Measurements from ENCODE around the gene POU6F1. TPM values are rescaled to one million over a fixed set of nuclear protein-coding genes. Genes with fewer than 3 reads are reported as not detected.

The POU6F1 gene
- total RNA-seq, 1 donor from 2014 or later, result 7.2 TPM

DNA sequence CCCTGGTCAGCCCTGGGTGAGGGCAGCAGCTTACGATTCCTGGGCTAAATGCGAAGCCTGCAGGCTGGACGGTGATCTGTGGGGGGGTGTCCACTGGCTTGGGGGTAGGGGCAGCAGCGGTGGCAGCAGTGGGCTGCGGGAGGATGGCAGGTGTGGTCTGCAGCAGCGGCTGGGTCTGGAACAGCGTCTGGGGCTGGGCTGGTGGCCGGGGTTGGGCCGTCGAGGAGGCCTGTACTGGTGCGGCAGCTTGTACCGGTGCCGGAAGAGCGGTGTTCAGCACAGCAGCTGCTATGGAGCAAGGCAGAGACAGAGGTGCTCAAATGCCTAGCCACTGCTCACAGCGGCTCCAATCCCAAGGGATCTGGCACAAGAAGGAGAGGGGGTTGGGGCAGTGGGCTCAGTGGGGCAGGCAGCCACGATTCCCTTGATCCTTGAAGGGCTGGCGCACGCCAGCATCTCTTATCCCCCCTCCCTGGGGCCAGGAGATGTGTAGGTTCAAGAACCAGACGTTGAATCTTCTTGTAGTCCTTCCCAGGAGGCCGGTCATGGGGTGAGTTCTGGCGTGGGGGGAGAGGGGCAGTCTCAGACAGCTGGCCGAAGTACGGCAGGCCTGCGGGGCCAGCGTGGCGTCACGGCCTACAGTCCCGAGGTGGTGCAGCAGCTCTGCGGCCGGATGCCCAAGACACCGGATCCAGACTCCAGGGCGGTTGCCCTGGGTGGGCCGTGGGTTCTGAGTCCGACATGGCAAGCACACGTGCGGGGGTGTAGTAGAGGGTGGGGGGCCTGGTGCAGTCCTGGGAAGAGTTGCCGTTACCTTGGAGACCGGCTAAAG, 19.9 kb downstream of the POU6F1 start:
- no peak for DNase-seq (ENCODE audit: low spot score)

GRCh38 chr12:51196547-51196946, 21.3 kb downstream of the POU6F1 start:
- DNase-seq (ENCODE audit: low spot score), result no peak

DNA sequence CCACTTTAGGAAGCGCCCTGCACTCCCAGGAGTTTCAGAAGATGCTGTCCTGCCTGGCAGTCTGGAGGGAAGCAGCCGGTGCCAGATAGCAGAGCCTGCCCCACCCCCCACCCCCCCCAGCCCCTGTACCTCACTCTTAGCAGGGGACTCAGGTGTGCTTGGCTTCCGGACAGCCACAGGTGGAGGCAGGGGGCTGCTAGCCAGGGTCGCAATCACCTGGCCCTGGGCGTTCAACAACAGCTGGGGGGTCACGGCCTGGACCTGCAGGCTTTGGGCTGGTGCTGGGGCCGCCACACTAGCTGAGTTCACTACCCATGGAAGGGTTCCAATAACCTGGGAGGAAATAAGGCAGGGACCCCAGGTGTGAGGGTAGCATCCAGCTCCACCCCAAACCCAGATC, 22.0 kb downstream of the POU6F1 start:
- no peak for DNase-seq (ENCODE audit: low spot score)

DNA sequence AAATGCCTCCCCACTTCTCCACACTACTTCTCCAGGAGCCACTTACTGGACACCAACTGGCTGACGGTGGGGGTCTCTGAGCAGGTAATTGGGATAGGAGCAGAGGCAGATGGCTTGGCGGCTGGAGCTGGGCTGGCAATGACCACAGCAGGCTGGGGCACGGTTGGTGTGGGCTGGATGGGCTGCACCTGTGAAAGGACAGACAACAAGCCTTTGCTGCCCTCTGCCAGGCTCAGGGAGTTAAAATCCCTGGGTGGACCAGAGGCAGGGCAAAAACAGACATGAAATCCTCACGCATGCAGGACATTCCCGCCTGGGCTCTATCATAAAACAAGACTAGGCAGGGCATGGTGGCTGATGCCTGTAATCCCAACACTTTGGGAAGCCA, 25.6 kb downstream of the POU6F1 start:
- DNase-seq (ENCODE audit: low spot score), result no peak

DNA sequence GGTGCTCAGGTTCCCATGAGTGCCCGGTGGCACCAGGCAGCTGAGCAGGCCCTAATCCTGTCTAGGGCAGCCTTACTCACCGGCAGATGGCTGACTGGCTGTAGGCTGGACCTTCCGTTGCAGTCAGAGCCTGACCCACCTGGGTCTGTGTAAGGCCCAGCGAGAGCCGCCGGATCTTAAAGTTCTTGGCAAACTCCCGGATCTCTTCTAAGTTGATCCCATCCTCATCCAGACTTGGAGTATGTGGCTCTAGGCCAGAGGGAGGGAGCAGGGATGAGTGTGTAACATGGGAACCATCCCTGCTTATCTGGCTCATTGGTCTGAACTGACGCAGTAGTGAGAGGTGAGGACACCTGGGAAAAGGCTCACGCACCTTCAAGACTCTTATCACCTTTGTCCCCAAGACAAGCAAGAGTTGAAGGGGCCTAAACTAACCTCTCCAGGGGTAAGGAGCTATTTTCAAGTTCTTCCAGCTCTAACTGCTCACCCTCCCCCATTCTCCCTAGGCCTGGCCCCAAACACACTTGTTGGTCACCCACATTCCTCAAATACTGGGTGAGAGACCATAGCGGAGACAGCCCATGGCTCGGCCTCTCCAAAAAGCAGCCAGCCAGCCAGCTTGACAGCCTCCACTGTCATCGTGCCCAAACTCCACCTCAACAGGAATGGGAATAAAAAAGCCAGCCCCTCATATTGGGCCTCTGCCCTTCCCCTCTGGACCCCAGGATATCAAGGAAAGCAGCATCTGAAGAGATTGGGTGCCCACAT, 26.2 kb downstream of the POU6F1 start:
- DNase-seq (ENCODE audit: low spot score), result no peak

DNA sequence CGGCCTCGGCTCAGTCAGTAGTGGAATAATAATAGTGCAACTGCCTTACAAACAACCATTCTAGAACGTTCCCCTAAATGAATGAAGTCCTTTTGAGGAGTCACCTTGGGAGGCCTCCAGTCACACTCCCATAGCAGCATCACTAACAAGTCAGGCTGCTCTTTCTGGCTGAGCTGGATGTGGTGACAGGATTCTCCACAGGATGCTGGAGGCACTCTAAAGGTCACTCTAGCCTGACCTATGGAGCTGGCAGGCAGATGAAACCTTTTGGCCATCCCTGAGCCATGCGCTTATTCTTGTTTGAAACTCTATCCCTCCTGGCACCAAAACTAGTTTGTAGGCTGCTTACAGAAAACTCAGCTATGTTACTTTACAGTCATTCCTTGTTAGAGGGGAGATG, 27.0 kb downstream of the POU6F1 start:
- no peak for DNase-seq (ENCODE audit: low spot score)

DNA sequence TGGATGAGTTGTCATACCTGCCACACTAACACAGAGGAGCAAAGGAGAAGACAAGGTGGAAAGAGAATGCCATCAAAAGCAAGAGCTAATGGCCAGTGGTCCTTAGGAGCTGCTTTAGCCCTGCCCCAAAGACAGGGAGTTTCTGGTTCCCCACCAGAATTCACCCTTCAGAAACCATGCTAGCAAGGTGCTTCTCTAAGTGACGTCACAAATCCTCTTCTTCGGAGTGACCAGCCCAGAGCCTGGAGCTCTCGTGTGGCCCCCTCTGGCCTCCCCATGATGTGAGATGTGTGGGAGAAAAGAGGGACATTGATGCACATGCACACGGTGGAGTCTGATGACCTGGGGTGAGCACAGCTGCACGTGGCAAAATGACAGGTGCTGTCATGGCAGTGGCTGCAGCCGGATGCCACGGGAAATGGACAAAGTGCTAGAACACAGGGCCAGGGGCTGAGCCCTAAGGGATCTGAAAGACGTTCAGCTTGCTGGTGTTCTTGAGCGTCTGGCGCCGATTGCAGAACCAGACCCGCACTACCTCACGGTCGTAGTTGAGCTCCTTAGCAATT, 28.0 kb downstream of the POU6F1 start:
- no peak for DNase-seq (ENCODE audit: low spot score)

DNA sequence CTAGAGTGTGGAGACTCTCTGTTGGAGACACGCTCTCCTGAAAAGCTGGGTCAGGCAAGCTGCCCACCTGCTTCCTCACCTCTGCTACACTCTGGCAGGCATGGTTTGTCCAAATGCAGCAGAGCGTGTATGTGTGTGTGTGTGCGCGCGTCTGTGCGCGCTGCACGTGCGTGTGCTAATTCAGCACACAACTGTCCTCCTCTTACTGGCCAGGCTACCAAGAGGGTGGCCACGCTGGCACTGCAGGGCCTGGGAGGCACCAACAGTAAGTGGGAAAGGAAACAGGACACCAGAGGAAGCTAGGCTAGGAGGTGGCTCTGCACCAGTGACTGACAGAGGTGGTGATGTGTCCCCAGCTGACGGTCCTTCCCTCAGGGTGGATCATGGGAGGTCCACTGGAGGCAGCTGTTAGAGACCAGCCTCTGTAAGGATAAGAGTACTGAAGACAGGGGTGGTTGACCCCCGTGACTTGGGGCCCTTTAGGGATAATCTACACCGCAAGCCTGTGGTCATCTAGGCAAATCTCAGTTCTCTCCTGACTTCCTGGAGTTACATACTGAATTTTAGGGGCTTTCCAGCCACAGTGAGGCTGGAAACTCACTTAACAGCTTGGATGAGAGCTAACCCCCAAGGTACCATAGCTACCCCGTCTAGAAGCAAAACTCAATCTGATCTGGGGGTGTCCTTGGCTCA, 29.4 kb downstream of the POU6F1 start:
- no peak for DNase-seq (ENCODE audit: low spot score)

DNA sequence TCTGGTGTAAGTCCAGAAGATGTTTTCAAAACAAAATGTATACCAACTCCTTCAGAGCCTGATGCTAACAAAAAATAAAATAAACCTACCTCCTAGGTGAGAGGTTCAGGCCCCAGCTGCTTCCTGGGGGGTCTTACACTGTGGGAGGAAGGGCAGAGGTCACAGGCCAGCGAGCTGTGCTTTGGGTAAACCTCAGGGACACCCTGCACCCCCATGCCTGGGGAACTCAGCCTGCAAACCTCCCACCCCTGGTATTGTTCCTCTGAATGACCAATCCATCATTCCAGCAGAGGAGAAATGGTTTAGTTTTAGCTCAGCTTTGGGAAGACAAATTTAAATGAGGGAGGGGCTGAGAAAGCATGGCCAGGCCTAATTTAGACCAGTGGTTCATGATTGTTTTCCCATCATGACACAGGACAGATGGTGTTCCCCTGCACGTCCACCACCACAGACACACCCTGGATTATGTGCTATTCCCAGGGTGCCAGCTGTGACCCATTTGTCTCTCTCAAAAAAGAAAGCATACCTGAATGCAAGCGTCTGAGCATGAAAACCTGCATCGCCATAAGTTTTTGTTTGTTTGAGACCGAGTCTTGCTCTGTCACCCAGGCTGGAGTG, 30.4 kb downstream of the POU6F1 start:
- no peak for DNase-seq (ENCODE audit: low spot score)

- DNase-seq (ENCODE audit: low spot score), result no peak
These were observed 31.3 kb downstream of the POU6F1 start for GRCh38 chr12:51186465-51187085.

DNA sequence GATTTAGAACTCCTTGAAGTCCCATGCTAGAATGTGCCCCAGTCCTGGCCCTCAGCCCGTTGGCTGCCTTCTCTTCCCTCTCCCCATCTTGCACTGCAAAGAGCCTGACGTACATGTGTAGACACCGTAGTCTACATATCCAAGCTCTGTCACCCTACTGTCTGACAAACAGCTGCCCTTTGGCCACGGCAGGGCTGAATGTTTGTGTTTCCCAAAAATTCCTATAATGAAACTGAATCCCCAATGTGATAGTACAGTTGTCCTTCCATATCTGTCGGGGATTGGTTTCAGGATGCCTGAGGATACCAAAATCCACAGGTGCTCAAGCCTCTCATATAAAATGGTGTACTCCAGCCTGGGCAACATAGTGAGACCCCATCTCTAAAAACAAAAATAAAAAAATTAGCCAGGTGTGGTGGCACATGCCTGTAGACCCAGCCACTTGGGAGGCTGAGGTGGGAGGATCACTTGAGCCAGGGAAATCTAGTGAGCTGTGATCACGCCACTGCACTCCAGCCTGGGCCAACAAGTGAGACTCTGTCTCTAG, 32.6 kb downstream of the POU6F1 start:
- DNase-seq (ENCODE audit: low spot score), result no peak

- DNase-seq (ENCODE audit: low spot score), result peak; percentile 73
These were observed 34.0 kb downstream of the POU6F1 start for GRCh38 chr12:51183816-51184215.

DNA sequence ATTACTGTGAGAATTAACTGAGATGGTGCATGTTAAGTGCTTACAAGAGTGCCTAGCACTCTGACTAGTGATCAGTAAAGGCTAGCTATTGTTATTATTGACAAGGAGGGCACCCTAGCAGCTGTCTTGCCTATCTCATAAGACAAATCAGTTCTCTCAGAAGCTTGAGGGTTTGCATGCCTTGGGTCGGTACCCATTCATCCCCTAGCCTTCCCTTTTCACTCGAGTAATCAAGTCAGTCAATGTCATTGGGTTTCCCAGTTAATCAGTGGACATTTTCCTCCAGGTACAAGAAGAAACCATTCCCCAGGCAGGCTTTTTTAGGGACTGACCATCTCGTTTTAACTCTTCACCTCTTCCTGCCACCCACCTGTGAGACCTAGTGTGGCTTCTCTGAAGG, 34.5 kb downstream of the POU6F1 start:
- no peak for DNase-seq (ENCODE audit: low spot score)

DNA sequence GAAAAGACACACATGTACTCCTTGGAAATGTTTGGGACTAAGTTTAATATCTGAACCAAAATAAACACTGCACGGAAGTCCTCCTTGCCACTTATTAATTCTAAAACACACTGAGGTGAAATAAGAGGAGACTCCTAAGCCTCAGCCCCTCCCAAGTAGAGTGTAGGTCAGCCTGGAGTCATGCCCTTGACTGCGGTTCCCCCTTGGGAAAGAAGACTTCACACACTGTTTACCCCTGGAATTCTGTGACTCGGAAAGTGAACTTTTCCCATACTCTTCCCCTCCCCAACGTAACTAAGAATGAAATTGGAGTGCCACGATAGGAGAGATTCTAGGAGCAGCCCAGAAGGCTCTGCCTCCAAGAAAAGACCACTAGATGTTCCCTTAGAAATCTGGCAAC, 36.3 kb downstream of the POU6F1 start:
- DNase-seq (ENCODE audit: low spot score), result no peak

GRCh38 chr12:51177897-51178296, 40.0 kb downstream of the POU6F1 start:
- DNase-seq (ENCODE audit: low spot score), result no peak

GRCh38 chr12:51174501-51174900, 43.4 kb downstream of the POU6F1 start:
- DNase-seq (ENCODE audit: low spot score), result no peak

GRCh38 chr12:51172515-51173431, 45.1 kb downstream of the POU6F1 start, which contains the start of gene TFCP2:
TSS of gene TFCP2 (minus strand) at chr12:51173135. CDS start at chr12:51172422, 713 bp downstream.
- peak; percentile 98 for DNase-seq (ENCODE audit: low spot score)

GRCh38 chr12:51171884-51172514, 45.9 kb downstream of the POU6F1 start:
- peak; percentile 14 for DNase-seq (ENCODE audit: low spot score)

DNA sequence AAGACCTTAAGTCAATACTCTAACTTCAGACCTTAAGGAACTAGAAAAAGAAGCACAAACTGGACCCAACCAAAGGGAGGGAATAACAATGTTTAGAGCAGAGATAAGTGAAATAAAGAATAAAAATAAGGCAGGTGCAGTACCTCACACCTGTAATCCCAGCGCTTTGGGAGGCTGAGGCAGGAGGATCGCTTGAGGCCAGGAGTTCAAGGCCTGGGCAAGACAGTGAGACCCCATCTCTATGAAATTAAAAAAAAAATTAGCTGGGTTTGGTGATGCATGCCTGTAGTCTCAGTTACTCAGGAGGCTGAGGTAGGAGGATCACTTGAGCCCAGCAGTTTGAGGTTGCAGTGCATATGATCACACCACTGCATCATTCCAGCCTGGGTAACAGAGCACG, 54.1 kb downstream of the POU6F1 start:
- no peak for DNase-seq (ENCODE audit: low spot score)
